Measurements from ENCODE around the gene SAMSN1.
"Not testable (repeated sequence)": the region's sequence is repeated elsewhere in the genome, so short reads cannot be mapped to it uniquely, and the experiment has no call there.

The SAMSN1 gene

DNA sequence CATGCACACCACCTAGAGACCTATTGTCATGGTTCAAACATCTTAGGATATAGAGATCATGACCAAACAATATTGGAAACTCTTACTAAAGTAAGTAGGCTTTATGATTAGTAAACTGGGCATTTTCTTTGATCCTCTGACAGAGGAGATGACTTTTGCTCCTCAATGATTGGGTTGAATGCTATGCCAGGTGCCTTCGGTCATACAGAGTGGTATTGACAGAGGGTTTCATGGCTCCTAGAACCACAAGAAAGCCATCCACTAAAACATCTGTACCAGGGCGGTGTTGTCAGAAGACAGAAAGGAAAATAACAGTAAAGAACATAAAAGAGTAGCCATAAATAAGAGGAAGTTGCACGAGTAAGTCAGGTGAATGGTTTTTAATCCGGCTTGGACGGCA, 20.8 kb upstream of the SAMSN1 start:
- DNase-seq (ENCODE audit: low spot score): no peak

DNA sequence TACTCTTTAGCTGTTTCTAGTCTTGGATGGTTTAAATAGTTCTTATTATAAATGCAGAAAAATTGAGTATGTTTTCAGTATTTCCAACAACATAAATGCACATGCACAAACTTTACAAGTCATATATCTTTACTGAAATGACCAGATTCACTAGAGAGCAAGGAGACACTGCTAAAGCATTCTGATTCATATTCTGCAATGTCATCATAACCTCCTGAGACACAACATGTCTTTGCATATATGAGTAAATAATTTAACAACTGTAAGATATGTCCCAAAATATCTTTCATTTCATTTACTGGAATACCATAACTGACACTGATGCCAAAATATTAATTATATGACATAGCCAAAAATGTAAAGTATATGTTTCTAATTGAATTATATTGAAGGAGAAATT, 16.8 kb upstream of the SAMSN1 start:
- no peak for DNase-seq (ENCODE audit: low spot score)

DNA sequence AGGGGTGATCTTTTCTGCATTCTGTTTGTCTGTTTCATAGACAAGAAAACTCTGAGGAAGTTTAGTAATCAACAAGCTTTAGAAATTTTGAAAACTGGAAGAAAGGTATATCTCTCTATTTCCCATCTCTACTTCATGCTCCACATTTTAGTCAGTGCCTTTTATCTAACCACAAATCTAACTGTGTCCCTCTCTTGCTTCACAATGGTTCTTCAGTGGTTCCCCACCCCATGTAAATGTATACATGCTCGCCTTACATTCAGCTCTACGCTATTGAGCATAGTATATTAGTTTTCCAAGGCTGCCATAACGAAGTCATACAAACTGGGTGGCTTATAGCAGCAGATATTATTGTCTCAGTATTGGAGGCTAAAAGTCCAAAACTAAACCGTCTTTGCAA, 14.4 kb upstream of the SAMSN1 start:
- no peak for DNase-seq (ENCODE audit: low spot score)

DNA sequence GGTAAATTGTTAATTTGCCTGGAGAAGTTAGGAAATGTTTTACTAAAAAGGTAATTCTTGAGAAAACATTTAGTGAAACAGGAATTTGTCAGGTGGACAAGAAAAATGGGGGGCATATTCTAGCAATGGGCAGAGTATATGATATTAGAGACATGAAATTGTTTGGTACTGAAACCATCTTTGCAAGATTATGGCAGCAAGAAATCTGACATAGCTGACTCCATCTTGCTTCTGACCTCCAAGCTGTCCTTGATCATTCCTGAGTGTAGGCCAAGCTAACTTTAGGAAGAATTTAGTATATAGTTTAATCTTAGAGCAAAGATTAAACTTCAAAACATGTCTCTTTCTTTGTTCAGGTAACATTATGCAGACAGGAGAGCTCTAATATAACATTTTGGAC, 14.0 kb upstream of the SAMSN1 start:
- DNase-seq (ENCODE audit: low spot score): no peak

DNA sequence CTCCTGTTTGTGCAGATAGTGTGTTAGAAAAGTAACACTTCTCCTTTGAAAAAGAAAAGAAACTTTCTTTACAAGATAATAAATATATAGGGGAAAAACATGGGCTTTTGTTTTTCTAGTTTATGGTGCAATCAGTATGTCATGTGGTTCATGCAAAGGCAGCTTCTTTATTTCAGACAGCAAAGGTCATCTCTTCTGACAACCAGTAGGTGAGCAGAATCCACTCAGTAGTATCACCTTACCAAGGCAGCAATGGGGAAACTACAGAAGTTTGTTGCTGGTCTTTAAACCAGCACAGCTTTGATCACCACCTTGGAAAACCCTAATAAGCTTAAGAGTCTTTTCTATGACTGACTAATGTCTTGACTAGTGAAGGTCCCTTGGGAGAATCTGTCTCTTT, 13.0 kb upstream of the SAMSN1 start:
- DNase-seq (ENCODE audit: low spot score): no peak

DNA sequence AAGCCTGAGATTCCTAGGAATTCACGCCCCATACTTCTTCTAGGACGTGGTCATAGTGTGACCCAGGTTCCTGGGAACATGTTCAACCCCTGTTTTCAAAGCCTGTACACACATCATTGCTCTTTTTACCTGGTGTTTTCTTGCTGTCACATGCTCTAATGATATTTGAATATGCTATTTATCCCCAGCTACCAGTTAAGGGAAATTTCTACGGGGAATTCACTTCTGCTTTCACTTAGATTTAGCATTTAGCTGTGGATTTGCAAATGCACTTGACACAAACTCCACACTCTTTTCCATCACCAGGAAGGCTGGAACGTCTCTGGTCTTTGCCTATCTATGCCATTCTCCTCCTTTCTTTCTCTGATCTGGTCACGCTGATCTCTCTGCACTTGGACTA, 11.3 kb upstream of the SAMSN1 start:
- DNase-seq (ENCODE audit: low spot score): no peak

- DNase-seq (ENCODE audit: low spot score): no peak
These were observed 8.8 kb upstream of the SAMSN1 start for GRCh38 chr21:14554948-14555347.

DNA sequence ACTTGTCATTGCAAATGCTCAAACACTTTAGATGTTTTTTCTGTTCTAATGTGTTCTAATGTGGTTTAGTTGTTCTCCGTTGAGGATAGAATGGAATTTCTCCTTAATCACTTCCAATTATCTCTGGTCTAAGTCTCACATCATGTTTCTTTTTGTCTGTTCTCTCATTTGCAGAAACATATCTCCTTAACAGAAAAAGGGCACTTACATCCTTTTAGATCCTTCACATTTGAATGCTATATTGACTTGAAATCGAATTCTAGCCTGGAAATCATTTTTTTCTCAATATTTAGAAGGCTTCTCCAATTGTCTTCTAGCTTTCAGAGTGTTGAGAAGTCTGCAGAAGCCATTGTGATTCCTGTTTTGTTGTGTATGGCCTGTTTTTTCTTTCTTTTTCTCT, 7.3 kb upstream of the SAMSN1 start:
- no peak for DNase-seq (ENCODE audit: low spot score)

DNA sequence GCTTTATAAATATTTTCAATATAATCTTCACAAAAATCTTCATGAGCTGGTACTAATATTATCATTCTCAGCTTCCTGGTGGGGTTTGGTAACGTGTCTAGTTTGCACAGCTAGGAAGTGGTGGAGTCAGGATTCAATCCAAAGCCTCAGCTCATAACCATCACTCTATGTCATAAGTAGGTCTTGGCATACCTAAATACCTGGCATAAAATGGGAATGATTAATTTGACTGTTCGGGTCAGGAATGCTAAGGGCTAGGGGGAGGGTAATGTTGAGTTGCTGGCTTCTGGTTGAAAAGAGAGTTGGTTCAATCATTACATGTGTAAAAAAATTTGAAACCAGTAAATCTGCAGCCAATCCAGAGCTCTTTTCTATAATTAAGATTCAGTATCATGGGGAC, 5.6 kb upstream of the SAMSN1 start:
- DNase-seq (ENCODE audit: low spot score): no peak

DNA sequence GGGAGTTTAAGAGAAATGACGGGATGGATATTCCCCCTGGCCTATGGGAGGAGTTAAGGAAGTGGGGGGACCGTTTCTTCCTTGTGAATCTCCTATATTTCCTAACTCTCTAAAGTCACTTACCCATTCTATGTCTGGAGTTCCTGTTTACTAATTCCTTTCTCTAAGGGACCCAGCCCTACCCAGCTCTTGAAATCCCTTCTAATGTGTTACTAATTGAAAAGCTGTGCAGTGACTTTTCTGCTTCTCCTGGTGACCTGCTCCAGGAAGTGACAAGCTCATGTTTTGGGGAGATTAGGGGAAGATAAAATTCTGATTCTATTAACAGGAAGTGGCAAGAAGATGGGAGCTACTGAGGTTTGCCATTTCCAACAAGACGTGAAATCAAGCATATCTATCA, 4.0 kb upstream of the SAMSN1 start:
- no peak for DNase-seq (ENCODE audit: low spot score)

DNA sequence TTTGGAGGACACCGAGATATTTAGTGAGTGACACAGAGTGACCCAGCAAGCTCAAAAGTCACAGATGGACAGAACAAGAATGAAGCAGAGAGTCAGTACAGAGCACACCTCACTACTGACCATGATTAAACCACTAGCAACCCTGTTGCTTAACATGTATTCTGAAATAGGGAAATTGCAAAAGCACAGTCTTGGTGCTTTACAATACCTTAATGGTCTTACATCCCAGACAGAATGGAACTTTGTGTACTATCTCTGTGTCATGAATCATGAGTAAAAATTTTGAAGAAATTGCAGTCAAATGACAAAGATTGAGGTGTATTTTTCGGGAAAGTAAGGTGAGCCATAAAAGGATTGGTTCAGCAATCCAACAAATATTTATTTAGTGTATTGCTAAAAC, 2.7 kb upstream of the SAMSN1 start:
- DNase-seq (ENCODE audit: low spot score): no peak

DNA sequence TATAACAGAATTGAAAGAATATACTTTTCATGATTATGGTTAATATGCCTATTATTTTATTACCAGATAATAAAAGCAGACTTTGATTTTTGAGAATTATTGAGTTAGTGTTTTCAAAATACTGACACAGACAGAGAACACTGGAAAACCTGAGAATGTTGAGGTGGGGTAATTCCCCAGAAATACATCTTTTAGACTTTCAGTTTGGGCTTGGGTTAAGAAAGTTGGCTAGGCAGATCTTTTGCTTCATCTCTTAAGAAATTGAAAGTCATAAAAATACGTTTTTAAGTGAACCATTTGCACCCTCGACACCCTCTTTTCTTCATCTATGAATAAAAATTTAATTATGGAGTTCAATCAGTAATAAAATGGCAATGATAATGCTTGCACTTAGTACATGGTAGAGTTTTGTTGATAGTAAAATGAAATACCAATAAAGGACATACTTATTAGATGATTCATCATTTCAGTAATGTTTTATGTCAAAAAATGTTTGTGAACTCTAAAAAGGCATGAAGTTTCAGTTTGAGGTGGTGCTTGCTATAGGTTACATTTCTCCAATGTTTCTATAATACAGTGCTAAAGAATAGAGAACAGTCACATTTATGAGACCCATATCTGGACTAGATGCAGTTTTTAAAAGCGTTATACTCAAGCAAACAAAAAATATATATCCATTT, 1.9 kb upstream of the SAMSN1 start:
- no peak for DNase-seq (ENCODE audit: low spot score)

GRCh38 chr21:14546719-14547118, 604 bp upstream of the SAMSN1 start:
- not testable (repeated sequence) for DNase-seq (ENCODE audit: low spot score)

DNA sequence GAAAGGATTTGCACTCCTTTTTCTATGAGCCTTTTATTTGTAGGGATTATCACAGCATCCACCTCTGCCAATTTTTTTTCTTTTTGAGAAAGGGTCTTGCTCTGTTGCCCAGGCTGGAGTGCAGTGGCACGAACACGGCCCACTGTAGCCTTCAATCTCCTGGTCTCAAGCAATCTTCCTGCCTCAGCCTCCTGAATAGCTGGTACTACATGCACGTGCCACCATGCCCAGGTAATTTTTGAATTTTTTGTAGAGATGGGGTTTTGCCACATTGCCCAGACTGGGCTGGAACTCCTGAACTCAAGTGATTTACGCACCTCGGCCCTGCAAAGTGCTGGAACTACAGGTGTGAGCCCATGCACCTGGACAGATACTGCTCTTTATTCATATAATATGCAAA, 2.1 kb downstream of the SAMSN1 start:
- no peak for DNase-seq (ENCODE audit: low spot score)

GRCh38 chr21:14542638-14543037, 3.5 kb downstream of the SAMSN1 start:
- DNase-seq (ENCODE audit: low spot score): no peak

GRCh38 chr21:14541841-14542490, 4.1 kb downstream of the SAMSN1 start:
- no peak for DNase-seq (ENCODE audit: low spot score)

- no peak for DNase-seq (ENCODE audit: low spot score)
These were observed 7.6 kb downstream of the SAMSN1 start for GRCh38 chr21:14538483-14538882.

GRCh38 chr21:14536929-14537328, 9.2 kb downstream of the SAMSN1 start:
- DNase-seq (ENCODE audit: low spot score): no peak

DNA sequence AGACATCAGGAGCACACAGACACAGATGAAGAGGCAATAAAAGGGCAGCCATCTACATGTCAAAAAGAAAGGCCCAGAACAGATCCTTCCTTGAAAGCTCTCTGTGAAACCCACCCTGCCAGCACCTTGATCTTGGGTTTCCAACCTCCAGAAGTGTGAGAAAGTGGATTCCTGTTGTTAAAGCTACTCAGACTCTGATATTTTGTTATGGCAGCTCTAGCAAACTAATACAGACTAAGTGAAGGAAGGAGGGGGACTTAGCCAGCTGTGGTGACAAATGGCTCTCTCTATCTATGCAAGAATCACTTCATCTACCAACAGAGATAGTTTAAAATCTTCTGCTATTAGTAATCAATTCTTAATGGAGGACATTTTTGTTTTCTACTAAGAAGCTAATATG, 10.4 kb downstream of the SAMSN1 start:
- no peak for DNase-seq (ENCODE audit: low spot score)

- no peak for DNase-seq (ENCODE audit: low spot score)
These were observed 12.4 kb downstream of the SAMSN1 start for GRCh38 chr21:14533499-14534428.

- DNase-seq (ENCODE audit: low spot score): no peak
These were observed 14.3 kb downstream of the SAMSN1 start for GRCh38 chr21:14531757-14532316.

GRCh38 chr21:14530592-14530991, 15.5 kb downstream of the SAMSN1 start:
- DNase-seq (ENCODE audit: low spot score): no peak

DNA sequence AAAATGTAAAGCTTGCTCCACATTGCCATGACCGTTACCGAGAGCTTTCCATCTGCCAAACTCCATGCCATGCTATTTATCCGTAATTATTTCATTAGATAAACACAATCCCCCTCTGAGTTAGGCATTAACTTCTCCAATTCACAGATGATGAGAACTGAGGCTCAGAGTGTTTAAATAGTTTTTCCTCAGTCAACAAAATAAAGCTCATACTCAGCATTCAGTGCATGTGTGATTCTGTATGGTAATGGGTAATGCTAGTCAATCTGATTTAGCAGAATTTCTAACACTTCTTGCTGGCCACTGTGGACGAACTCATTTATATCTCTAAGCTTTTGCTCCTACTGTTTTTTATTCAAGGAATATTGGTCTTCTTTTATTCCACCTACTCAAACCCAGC, 17.3 kb downstream of the SAMSN1 start:
- DNase-seq (ENCODE audit: low spot score): no peak
